WTC11 (cell line): ENCODE results near the gene ARMH1.

Experiments
- CTCF ChIP-seq: fragments of 200-600 bp; IDR thresholded peaks from 2 replicates; pipeline ENCODE4 v1.8.0; 2022; ENCODE audit warnings: antibody characterized with exemption
- ETV6 ChIP-seq: sonication (generic); formaldehyde crosslinking; IDR thresholded peaks from 2 replicates; pipeline ENCODE4 v1.8.1; 2022; ENCODE audit warnings: mild to moderate bottlenecking, missing genetic modification reagents
- GABPB1 ChIP-seq: sonication (generic); formaldehyde crosslinking; IDR thresholded peaks from 2 replicates; pipeline ENCODE4 v1.8.1; 2023; ENCODE audit warnings: mild to moderate bottlenecking, missing genetic modification reagents
- KAT7 ChIP-seq: sonication (generic); formaldehyde crosslinking; IDR thresholded peaks from 2 replicates; pipeline ENCODE4 v1.8.1; 2023; ENCODE audit warnings: missing genetic modification reagents, mild to moderate bottlenecking, borderline replicate concordance

- TF ChIP-seq KAT7 (no peak), GABPB1 (CRISPR knock-in tag) (no peak), CTCF (no peak), ETV6 (no peak)
These were observed 8.4 kb downstream of the ARMH1 start for GRCh38 chr1:44682883-44683265.
